IMR-90 (cell line): ENCODE measurements around the gene TRNAU1AP. TPM values are rescaled to one million over a fixed set of nuclear protein-coding genes. Genes with fewer than 3 reads are reported as not detected.

Source experiments
- ATAC-seq: fragments of 200-7000 bp; cut with Tn5 transposase; 2 replicates; pipeline ENCODE4 v1.9.1; 2020; ENCODE audit warnings: low read depth, mild to moderate bottlenecking, moderate library complexity
- BruUV-seq: library from RNA; stranded (reverse); fragments of 400-500 nt; replicated peaks from 2 replicates; lab custom pipeline; 2021; lab: Mats Ljungman, UMichigan
- CTCF ChIA-PET: fragments of 300-600 bp; formaldehyde crosslinking; extraction: SDS; loops from one replicate; lab custom pipeline; 2021; ENCODE audit warnings: antibody characterized with exemption; lab: Yijun Ruan, JAX
- POLR2A ChIA-PET: fragments of 300-600 bp; sonication (Branson Sonifier 250); formaldehyde crosslinking; loops from one replicate; lab custom pipeline; 2022; ENCODE audit warnings: antibody characterized with exemption; ENCODE audit not compliant: unreplicated experiment; lab: Charles Lee
- DNase-seq: peaks from one replicate; pipeline ENCODE4 v3.0.0; 2013
- H2AFZ ChIP-seq: replicated peaks from 2 replicates; pipeline ENCODE3; 2013; ENCODE audit warnings: low read length, mild to moderate bottlenecking; ENCODE audit not compliant: poor library complexity
- H2AK5ac ChIP-seq: 2 replicates; pipeline ENCODE4 v1.6.1; 2013; ENCODE audit warnings: low read depth, low read length, inconsistent platforms
- H2AK9ac ChIP-seq: replicated peaks from 2 replicates; pipeline ENCODE3; 2013; ENCODE audit warnings: mild to moderate bottlenecking, low read depth, low read length, moderate library complexity; ENCODE audit not compliant: poor library complexity
- H2BK120ac ChIP-seq: 2 replicates; pipeline ENCODE4 v1.6.1; 2013; ENCODE audit warnings: low read depth, low read length, inconsistent platforms
- H2BK15ac ChIP-seq: 3 replicates; pipeline ENCODE4 v1.6.1; 2013; ENCODE audit warnings: low read depth, low read length, inconsistent platforms
- H2BK20ac ChIP-seq: 2 replicates; pipeline ENCODE4 v1.6.1; 2013; ENCODE audit warnings: low read depth, mild to moderate bottlenecking, inconsistent platforms, low read length, moderate library complexity
- H2BK5ac ChIP-seq: 2 replicates; pipeline ENCODE4 v1.6.1; 2013; ENCODE audit warnings: mild to moderate bottlenecking, low read depth, low read length, inconsistent platforms; ENCODE audit not compliant: poor library complexity, severe bottlenecking
- H3K14ac ChIP-seq: replicated peaks from 2 replicates; pipeline ENCODE4 v1.6.1; 2013; ENCODE audit warnings: low read depth, low read length, inconsistent platforms
- H3K18ac ChIP-seq: 2 replicates; pipeline ENCODE4 v1.6.1; 2013; ENCODE audit warnings: low read depth, low read length, control low read depth
- H3K23ac ChIP-seq: 2 replicates; pipeline ENCODE4 v1.6.1; 2013; ENCODE audit warnings: low read depth, low read length, inconsistent platforms
- H3K27ac ChIP-seq: 2 replicates; pipeline ENCODE4 v1.5.1; 2013; ENCODE audit warnings: mild to moderate bottlenecking, control low read depth, low read length; ENCODE audit not compliant: insufficient read depth
- H3K27me3 ChIP-seq: 2 replicates; pipeline ENCODE4 v1.6.1; 2013; ENCODE audit warnings: low read length; ENCODE audit not compliant: control insufficient read depth, insufficient read depth
- H3K36me3 ChIP-seq: 2 replicates; pipeline ENCODE4 v1.6.1; 2013; ENCODE audit warnings: low read length, mixed read lengths; ENCODE audit not compliant: control insufficient read depth, insufficient read depth
- H3K4ac ChIP-seq: 2 replicates; pipeline ENCODE4 v1.6.1; 2013; ENCODE audit warnings: low read depth, low read length, inconsistent platforms
- H3K4me1 ChIP-seq: 2 replicates; pipeline ENCODE4 v1.6.1; 2013; ENCODE audit warnings: low read length, mixed read lengths; ENCODE audit not compliant: control insufficient read depth, insufficient read depth
- H3K4me2 ChIP-seq: 2 replicates; pipeline ENCODE4 v1.6.1; 2013; ENCODE audit warnings: low read depth, mild to moderate bottlenecking, control low read depth, low read length, moderate library complexity
- H3K4me3 ChIP-seq: 2 replicates; pipeline ENCODE4 v1.5.1; 2013; ENCODE audit warnings: low read depth, mild to moderate bottlenecking, control low read depth, low read length, moderate library complexity; ENCODE audit not compliant: insufficient read depth
- H3K56ac ChIP-seq: 2 replicates; pipeline ENCODE4 v1.6.1; 2013; ENCODE audit warnings: low read length, inconsistent platforms; ENCODE audit not compliant: insufficient read depth; ENCODE audit errors: extremely low read depth
- H3K79me1 ChIP-seq, 2 experiments: 2 replicates each; pipeline ENCODE4 v1.6.1; 2013; ENCODE audit warnings: low read length in 2 of 2, inconsistent platforms in 1 of 2, low read depth in 1 of 2
- H3K9ac ChIP-seq: 2 replicates; pipeline ENCODE4 v1.6.1; 2013; ENCODE audit warnings: low read depth, low read length, control low read depth
- H3K9me1 ChIP-seq: 2 replicates; pipeline ENCODE4 v1.6.1; 2013; ENCODE audit warnings: low read length, inconsistent platforms; ENCODE audit not compliant: insufficient read depth
- H3K9me3 ChIP-seq: 2 replicates; pipeline ENCODE4 v1.6.1; 2013; ENCODE audit warnings: low read length; ENCODE audit not compliant: control insufficient read depth, insufficient read depth
- H4K20me1 ChIP-seq: 2 replicates; pipeline ENCODE4 v1.6.1; 2013; ENCODE audit warnings: low read length, inconsistent platforms; ENCODE audit not compliant: insufficient read depth
- H4K5ac ChIP-seq: 2 replicates; pipeline ENCODE4 v1.6.1; 2013; ENCODE audit warnings: mild to moderate bottlenecking, low read depth, low read length, control low read depth
- H4K8ac ChIP-seq, 2 experiments: 2 replicates each; pipeline ENCODE4 v1.6.1; 2013; ENCODE audit warnings: low read depth in 2 of 2, low read length in 2 of 2, control low read depth in 1 of 2, inconsistent platforms in 1 of 2
- H4K91ac ChIP-seq: 2 replicates; pipeline ENCODE4 v1.6.1; 2013; ENCODE audit warnings: low read depth, low read length, inconsistent platforms; ENCODE audit not compliant: insufficient read depth
- BHLHE40 ChIP-seq: fragments of 150-350 bp; IDR thresholded peaks from 2 replicates; pipeline ENCODE4 v1.6.1; 2016; ENCODE audit warnings: mild to moderate bottlenecking, low read depth, low read length
- CEBPB ChIP-seq: IDR thresholded peaks from 2 replicates; pipeline ENCODE4 v1.6.1; 2012; ENCODE audit warnings: low read depth, low read length, improper control_type of control experiment
- CHD1 ChIP-seq: IDR thresholded peaks from 2 replicates; pipeline ENCODE4 v1.6.1; 2012; ENCODE audit warnings: low read depth, low read length, improper control_type of control experiment
- FOS ChIP-seq: fragments of 150-350 bp; IDR thresholded peaks from 2 replicates; pipeline ENCODE4 v1.6.1; 2016; ENCODE audit warnings: low read depth, low read length
- MAFK ChIP-seq: IDR thresholded peaks from 2 replicates; pipeline ENCODE4 v1.6.1; 2012; ENCODE audit warnings: low read depth, low read length, improper control_type of control experiment
- MAZ ChIP-seq: IDR thresholded peaks from 2 replicates; pipeline ENCODE4 v1.6.1; 2012; ENCODE audit warnings: low read depth, mild to moderate bottlenecking, low read length, improper control_type of control experiment, moderate library complexity, borderline replicate concordance
- MXI1 ChIP-seq: IDR thresholded peaks from 2 replicates; pipeline ENCODE4 v1.6.1; 2012; ENCODE audit warnings: low read depth, mild to moderate bottlenecking, low read length, moderate library complexity, borderline replicate concordance
- NFE2L2 ChIP-seq: fragments of 150-350 bp; IDR thresholded peaks from 2 replicates; pipeline ENCODE4 v1.6.1; 2016; ENCODE audit warnings: low read depth, mild to moderate bottlenecking, low read length
- POLR2A ChIP-seq: IDR thresholded peaks from 2 replicates; pipeline ENCODE4 v1.6.1; 2012; ENCODE audit warnings: mild to moderate bottlenecking, low read depth, low read length
- RAD21 ChIP-seq: IDR thresholded peaks from 2 replicates; pipeline ENCODE4 v1.6.1; 2012; ENCODE audit warnings: low read length, improper control_type of control experiment
- RCOR1 ChIP-seq: IDR thresholded peaks from 2 replicates; pipeline ENCODE4 v1.6.1; 2012; ENCODE audit warnings: mild to moderate bottlenecking, low read length, improper control_type of control experiment; ENCODE audit not compliant: insufficient replicate concordance
- RFX5 ChIP-seq: IDR thresholded peaks from 2 replicates; pipeline ENCODE4 v1.8.0; 2012; ENCODE audit warnings: low read depth, mild to moderate bottlenecking, low read length, moderate library complexity
- SMC3 ChIP-seq: fragments of 150-350 bp; IDR thresholded peaks from 2 replicates; pipeline ENCODE4 v1.6.1; 2016; ENCODE audit warnings: low read depth, mild to moderate bottlenecking, antibody characterized with exemption, low read length, moderate library complexity
- WGBS, 2 experiments: methylation state at CpG; one replicate each; pipeline versions ENCODE4 v1.1.5 to v1.1.7; 2013; ENCODE audit warnings: missing lambda C conversion rate in 2 of 2; ENCODE audit not compliant: insufficient read length in 1 of 2; ENCODE audit errors: extremely low coverage in 2 of 2; 5-methylcytosine and 5-hydroxymethylcytosine counted together
- dilution Hi-C: fragments of 300-500 bp; cut with HindIII; formaldehyde crosslinking; loops from one replicate; pipeline ENCODE4 v1.14.3; 2018; ENCODE audit warnings: low sequenced_read_pairs; ENCODE audit not compliant: unreplicated experiment
- in situ Hi-C: fragments of 300-500 bp; cut with MboI; formaldehyde crosslinking; loops from 3 replicates; pipeline ENCODE4 v1.14.3; 2019; ENCODE audit warnings: low sequenced_read_pairs, inconsistent platforms, mixed read lengths
- intact Hi-C: fragments of 100-400 bp; cut with micrococcal nuclease; formaldehyde crosslinking; loops from 2 replicates; pipeline ENCODE4 v1.10.0; 2022
- polyA plus RNA-seq, 3 experiments: library from polyadenylated mRNA; depleted of rRNA; stranded (reverse); fragments of >200 nt; gene quantifications; 2 replicates each; pipeline ENCODE4 v1.2.3, GENCODE V29; 2012; ENCODE audit warnings: low replicate concordance in 1 of 3
- total RNA-seq: library from RNA; depleted of rRNA; stranded (reverse); fragments of >200 nt; gene quantifications from 2 replicates; pipeline ENCODE4 v1.2.3, GENCODE V29; 2012
- TF ChIP-seq, protein P1 (sequence below): conservative IDR thresholded peaks from 2 replicates; pipeline ENCODE4 v1.5.1; 2012; ENCODE audit warnings: mild to moderate bottlenecking, low read depth, low read length, improper control_type of control experiment
- TF ChIP-seq, protein P2 (sequence below): fragments of 150-350 bp; IDR thresholded peaks from 2 replicates; pipeline ENCODE4 v1.6.1; 2017; ENCODE audit warnings: mild to moderate bottlenecking, antibody characterized with exemption, low read length, low read depth
- TF ChIP-seq, protein P3 (sequence below): fragments of 150-350 bp; IDR thresholded peaks from 2 replicates; pipeline ENCODE4 v1.6.1; 2016; ENCODE audit warnings: low read depth, mild to moderate bottlenecking, low read length, moderate library complexity, borderline replicate concordance

TRNAU1AP gene
- total and polyA plus RNA-seq, 2 of the 4 experiments (the other 2 are of a cell fraction): 23.3 to 23.8 TPM

DNA sequence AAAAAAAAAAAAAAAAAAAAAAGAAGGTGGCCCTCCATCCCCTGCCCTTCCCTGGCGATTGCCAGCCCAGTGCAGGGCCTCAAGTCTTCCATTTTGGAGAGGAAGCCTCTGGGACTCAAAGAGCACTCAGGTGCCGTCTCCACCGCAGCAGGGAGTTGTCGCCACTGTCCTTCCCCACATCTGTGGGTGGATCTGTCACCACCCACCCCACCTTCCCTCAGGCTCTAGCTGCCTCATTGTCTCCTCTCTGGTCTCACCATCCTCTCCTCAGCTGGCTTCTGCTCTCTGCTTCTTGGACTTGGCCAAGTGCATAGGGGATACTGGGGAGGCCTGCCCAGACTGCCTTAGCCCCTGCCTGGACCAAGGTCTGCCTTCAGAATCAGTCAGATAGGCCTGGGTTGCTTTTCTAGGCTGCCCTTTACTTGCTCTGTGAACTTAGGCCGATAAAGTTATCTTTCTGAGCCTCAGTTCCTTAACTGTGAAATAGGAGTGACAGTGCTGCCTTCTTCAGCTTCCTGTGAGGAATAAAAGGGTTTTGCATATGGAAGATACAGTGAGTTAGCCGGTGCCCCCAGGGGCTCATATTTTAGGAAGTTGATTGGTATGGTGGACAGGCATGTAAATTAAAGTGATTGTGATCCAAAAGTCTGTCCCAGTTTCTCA lies 31.3 kb upstream of the TRNAU1AP start:
- Histone ChIP-seq H3K9me3 (no peaks in the 10 kb centered on the region), H3K9ac (no peak overlapping the region), H3K9me1 (peaks cover 8% of the 10 kb centered on the region; the same call in 1 of the 2 replicates), H2BK15ac (no peak overlapping the region), H2BK20ac (no peak overlapping the region), H2BK5ac (no peak overlapping the region), H3K14ac (no peak overlapping the region), H3K23ac (peak overlapping the region; percentile 11; the same call in 1 of the 2 replicates), H2BK120ac (no peak overlapping the region), H3K79me1 (peaks cover 31 to 75% of the 10 kb centered on the region in 2 experiments), H3K4ac (no peak overlapping the region), H2AK5ac (no peak overlapping the region), H3K4me2 (no peak overlapping the region), H2AK9ac (peak overlapping the region; percentile 67), H3K27me3 (no peaks in the 10 kb centered on the region), H4K91ac (no peak overlapping the region), H4K8ac (no peak overlapping the region), H2AFZ (no peak overlapping the region), H4K5ac (no peak overlapping the region), H3K4me1 (peaks cover 9% of the 10 kb centered on the region), H3K56ac (no peak overlapping the region), H3K36me3 (peaks cover 8% of the 10 kb centered on the region), H4K20me1 (peaks cover 26% of the 10 kb centered on the region), H3K4me3 (no peak overlapping the region), H3K18ac (no peak overlapping the region), H3K27ac (no peak overlapping the region)
- no peak for DNase-seq
- ATAC-seq: no peak
- BruUV-seq: no TSS peak
- ChIA-PET CTCF (no interaction called here), POLR2A (no interaction called here)
- dilution Hi-C loops: no loop called here
- intact Hi-C loops: no loop called here
- in situ Hi-C loops: no loop called here
- WGBS, 2 experiments: no CpG with 5 or more reads among the region's 6 CpGs
- no peak for TF ChIP-seq CEBPB
- TF ChIP-seq MXI1: no peak
- no peak for TF ChIP-seq RFX5
- TF ChIP-seq, protein P1, sequence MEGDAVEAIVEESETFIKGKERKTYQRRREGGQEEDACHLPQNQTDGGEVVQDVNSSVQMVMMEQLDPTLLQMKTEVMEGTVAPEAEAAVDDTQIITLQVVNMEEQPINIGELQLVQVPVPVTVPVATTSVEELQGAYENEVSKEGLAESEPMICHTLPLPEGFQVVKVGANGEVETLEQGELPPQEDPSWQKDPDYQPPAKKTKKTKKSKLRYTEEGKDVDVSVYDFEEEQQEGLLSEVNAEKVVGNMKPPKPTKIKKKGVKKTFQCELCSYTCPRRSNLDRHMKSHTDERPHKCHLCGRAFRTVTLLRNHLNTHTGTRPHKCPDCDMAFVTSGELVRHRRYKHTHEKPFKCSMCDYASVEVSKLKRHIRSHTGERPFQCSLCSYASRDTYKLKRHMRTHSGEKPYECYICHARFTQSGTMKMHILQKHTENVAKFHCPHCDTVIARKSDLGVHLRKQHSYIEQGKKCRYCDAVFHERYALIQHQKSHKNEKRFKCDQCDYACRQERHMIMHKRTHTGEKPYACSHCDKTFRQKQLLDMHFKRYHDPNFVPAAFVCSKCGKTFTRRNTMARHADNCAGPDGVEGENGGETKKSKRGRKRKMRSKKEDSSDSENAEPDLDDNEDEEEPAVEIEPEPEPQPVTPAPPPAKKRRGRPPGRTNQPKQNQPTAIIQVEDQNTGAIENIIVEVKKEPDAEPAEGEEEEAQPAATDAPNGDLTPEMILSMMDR: no peak
- TF ChIP-seq POLR2A: no peak
- TF ChIP-seq SMC3: no peak
- TF ChIP-seq CHD1: no peak
- TF ChIP-seq, protein P2, sequence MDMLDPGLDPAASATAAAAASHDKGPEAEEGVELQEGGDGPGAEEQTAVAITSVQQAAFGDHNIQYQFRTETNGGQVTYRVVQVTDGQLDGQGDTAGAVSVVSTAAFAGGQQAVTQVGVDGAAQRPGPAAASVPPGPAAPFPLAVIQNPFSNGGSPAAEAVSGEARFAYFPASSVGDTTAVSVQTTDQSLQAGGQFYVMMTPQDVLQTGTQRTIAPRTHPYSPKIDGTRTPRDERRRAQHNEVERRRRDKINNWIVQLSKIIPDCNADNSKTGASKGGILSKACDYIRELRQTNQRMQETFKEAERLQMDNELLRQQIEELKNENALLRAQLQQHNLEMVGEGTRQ: no peak
- no peak for TF ChIP-seq MAFK
- no peak for TF ChIP-seq RCOR1
- no peak for TF ChIP-seq MAZ
- TF ChIP-seq, protein P3, sequence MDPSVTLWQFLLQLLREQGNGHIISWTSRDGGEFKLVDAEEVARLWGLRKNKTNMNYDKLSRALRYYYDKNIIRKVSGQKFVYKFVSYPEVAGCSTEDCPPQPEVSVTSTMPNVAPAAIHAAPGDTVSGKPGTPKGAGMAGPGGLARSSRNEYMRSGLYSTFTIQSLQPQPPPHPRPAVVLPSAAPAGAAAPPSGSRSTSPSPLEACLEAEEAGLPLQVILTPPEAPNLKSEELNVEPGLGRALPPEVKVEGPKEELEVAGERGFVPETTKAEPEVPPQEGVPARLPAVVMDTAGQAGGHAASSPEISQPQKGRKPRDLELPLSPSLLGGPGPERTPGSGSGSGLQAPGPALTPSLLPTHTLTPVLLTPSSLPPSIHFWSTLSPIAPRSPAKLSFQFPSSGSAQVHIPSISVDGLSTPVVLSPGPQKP: no peak
- TF ChIP-seq RAD21: no peak
- no peak for TF ChIP-seq BHLHE40
- no peak for TF ChIP-seq FOS
- TF ChIP-seq NFE2L2: no peak
